HFF-Myc (cell line): ENCODE measurements around the gene SH3TC1.

Source experiments
- DNase-seq: peaks from one replicate; pipeline ENCODE4 v3.0.0-alpha.2; 2011; ENCODE audit warnings: low read depth; ENCODE audit errors: extremely low read depth
- H3K4me3 ChIP-seq: replicated peaks from 2 replicates; pipeline ENCODE4 v1.5.1; 2011; ENCODE audit warnings: low read depth, mild to moderate bottlenecking, control low read depth, low read length
- TF ChIP-seq, protein P1 (sequence below): IDR thresholded peaks from 2 replicates; pipeline ENCODE4 v1.5.1; 2012; ENCODE audit warnings: mild to moderate bottlenecking, low read depth, low read length, control low read depth; ENCODE audit errors: missing control alignments

Gene SH3TC1

DNA sequence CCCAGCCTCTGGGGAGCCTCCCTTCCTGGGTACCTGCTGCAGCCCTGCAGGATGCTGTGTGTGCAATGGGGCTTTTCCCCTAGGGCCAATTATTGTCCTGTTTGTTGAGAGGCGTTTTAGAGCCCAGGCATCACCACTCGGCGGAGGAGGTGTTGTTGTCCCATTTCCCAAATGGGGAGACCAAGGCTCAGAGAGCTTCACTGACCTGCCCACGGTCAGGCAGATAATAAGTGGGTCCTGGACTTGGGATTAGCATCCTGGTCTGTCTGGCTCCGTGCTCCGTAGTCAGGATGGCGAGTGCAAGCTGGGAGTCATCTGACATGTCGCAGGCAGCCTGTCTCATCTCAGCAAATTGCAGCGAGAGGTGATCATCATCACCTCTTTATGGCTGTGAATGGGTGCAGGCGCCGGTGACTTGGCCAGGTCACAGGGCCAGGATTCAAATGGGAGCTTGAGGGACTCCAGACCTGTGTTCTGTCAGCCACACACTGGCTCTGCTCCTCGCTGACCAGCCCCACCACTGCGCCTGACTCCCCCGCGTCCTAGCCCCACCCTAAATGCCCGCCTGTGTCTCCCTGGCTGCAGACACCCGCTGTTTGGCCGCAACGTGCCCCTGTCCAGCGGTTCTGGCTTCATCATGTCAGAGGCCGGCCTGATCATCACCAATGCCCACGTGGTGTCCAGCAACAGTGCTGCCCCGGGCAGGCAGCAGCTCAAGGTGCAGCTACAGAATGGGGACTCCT is 87.1 kb downstream of the SH3TC1 start:
- TF ChIP-seq, protein P1, sequence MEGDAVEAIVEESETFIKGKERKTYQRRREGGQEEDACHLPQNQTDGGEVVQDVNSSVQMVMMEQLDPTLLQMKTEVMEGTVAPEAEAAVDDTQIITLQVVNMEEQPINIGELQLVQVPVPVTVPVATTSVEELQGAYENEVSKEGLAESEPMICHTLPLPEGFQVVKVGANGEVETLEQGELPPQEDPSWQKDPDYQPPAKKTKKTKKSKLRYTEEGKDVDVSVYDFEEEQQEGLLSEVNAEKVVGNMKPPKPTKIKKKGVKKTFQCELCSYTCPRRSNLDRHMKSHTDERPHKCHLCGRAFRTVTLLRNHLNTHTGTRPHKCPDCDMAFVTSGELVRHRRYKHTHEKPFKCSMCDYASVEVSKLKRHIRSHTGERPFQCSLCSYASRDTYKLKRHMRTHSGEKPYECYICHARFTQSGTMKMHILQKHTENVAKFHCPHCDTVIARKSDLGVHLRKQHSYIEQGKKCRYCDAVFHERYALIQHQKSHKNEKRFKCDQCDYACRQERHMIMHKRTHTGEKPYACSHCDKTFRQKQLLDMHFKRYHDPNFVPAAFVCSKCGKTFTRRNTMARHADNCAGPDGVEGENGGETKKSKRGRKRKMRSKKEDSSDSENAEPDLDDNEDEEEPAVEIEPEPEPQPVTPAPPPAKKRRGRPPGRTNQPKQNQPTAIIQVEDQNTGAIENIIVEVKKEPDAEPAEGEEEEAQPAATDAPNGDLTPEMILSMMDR, result no peak
- H3K4me3 ChIP-seq, result no peak overlapping the region
- DNase-seq, result no peak

DNA sequence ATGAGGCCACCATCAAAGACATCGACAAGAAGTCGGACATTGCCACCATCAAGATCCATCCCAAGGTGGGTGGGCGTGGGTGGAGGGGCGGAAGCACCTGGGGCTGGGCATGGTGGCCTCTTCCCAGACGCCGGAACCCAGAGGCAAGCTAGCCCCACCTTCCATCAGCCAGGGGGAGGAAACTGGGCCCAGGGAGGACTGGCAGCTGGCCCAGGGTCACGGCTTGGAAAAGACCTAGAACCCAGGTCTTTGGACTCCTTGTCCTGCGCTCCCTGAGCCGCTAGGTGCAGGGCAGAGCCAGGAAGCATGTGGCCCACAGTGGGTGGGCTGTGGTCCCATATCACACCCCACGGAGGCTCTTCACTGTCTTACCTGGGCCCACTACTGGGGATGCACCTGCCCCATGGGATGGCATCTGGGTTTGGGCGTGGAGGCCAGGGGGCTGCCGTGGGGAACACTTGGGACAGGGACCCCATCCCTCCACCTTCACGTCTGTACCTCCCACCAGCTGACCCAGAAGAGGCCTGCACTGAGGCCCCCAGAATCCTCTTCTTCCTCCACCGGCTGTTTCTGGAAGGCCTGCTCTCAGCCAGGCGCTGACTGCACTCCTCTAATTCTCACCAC is 87.7 kb downstream of the SH3TC1 start:
- H3K4me3 ChIP-seq, result no peak overlapping the region
- no peak for DNase-seq
- TF ChIP-seq, protein P1, result no peak

DNA sequence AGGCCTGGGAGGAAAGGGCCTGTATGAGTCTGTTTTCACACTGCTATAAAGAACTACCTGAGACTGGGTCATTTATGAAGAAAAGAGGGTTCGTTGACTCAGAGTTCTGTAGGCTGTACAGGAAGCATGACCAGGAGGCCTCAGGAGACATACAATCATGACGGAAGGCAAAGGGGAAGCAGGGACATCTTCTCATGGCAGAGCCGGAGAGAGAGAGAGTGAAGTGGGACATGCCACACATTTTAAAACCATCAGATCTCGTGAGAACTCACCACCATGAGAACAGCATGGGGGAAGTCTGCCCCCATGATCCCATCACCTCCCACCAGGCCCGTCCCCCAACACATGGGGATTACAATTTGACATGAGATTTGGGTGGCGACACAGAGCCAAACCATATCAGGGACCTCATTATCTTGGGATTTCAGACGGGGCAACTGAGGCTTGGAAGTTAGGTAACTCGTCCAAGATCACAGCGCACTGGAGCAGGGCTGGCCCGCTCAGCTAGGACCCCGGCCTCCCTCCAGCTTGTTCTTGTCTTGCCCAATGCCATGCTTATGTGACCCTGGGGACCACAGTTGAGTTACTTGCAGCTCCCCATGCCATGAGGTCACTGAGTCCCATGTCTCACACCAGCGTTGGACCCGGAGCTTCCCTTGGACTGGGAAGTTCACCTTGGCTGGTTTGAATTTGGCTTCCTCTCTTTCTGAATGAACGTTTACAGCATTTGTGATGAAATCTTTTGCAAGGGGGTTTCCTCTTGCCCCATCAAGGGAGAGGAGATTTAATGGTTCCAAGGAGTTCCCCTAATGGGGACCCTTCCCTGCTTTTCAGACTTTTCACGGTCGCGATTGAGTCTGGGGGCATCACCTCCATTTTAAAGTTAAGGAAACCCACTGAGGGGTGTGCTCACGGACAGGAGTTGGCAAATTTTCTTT is 88.5 kb downstream of the SH3TC1 start:
- TF ChIP-seq, protein P1, result no peak
- DNase-seq, result no peak
- H3K4me3 ChIP-seq, result no peak overlapping the region

DNA sequence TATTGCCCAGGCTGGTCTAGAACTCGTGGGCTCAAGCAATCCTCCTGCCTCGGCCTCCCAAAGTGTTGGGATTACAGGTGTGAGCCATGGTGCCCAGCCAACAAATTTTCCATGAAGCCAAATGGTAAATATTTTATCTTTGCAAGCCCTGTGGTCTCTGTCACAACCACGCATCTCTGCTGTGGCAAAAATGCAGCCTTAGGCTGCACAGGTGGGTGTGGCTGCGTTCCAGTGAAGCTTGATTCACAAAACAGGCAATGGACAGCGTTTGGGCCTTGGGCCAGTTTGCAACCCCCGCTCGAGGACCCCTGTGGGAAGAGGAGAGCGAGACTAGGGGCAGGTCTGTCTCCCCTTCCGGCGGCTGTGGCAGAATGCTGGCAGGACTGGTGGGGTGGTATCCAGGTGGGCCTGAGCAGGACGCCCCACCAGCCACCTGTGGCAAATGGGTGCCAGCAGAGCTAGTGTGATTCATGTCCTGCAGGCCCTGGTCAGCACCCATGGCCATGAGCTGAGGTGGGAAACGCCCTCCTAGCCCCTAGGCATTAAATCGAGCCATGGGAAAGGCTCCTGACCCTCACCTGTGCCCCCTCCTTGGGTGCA is 90.2 kb downstream of the SH3TC1 start:
- TF ChIP-seq, protein P1, result no peak
- no peak for DNase-seq
- H3K4me3 ChIP-seq, result no peak overlapping the region

DNA sequence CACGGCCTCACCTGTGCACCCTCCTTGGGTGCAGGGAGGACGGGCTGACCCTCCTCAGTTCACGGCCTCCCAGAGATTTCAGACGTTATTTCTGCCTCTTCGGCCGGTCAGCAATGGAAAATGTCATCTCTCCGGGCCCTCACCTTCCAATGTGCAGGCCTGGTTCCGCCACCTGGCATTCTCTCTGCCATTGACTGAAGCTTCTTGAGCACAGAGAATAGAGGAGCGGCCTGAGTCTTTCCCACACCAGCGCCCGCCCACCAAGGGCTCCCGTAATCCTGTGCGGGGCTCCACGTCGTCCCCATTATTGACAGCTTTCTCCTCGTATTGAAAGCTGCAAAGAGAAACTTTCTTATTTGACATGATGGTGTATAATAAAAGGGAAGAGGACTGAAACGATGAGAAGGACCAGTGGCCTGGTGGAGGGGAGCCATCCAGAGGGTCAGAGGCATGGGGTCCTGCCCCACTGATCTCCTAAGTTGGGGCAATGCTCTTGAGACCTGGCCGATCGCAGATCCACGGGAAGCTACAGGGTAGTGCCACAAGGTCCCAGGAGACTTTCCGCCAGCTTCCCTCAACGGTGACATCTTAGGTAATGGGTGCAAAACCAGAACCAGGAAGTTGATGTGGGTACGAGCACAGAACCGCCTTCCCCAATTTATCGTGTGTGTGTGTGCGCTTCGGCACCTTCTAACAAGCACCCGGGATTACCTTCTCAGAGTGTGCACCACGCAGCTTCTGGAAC is 91.0 kb downstream of the SH3TC1 start:
- H3K4me3 ChIP-seq, result no peak overlapping the region
- TF ChIP-seq, protein P1, result no peak
- no peak for DNase-seq

DNA sequence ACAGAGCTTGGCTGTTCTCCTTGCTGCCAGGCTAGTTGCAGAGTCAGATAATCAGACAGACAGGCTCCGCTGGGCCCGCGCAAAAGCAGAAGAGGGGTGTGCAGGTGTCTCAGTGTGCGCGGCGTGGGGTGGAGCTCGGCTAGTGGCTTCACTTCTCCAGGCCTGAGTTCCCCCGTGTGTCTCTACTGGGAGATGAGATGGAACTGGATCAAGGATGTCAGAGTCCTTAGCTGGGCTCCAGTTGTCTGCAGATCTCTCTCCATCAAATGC is 91.5 kb downstream of the SH3TC1 start:
- TF ChIP-seq, protein P1, result no peak
- no peak overlapping the region for H3K4me3 ChIP-seq
- DNase-seq, result no peak
